ENCODE results near the gene LTO1. TPM values are rescaled to one million over a fixed set of nuclear protein-coding genes. Genes with fewer than 3 reads are reported as not detected.

The LTO1 gene
- total and polyA plus RNA-seq, 10 of the 15 experiments (the other 5 are each of a cell fraction or from before 2014, with no cell fraction given), result 2.6 to 27.5 (median 14.4) TPM

DNA sequence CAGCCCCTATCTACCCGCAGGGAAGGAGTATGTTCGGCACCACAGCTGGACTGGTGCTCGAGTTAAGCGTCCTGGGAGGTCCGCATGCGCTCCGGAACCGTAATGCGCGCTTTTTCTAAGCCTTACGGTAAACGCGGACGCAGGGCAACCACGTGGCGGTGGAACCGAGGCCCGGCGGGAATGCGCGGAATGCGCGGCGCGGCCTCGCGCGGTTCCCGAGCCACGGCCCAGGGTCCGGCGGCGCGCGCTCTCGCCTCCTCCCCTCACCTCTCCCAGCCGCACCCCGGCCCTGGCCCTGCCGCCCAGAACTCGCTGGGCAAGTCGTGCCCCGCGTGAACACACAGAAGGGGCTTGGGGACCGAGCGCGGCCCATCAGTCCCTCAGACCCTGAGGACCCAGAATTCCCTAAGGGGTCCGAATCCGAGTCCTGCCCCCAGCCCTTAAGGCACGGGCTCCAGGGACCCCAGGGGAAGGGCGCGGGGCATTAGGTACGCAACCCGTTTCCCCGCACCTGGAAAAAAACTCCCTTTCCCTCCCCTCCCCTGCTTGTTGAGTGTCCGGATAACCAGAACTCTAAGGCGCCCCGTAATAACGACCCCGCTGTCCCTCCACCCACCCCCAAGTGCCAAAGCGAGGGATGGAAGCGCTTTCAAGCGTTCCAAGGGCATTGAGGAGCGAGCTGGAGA lies 38.5 kb downstream of the LTO1 start:
- in situ Hi-C loops (cut with MboI), result no loop called here
- no peaks in the 10 kb centered on the region for H3K79me2 ChIP-seq (ENCODE audit: control insufficient read depth, insufficient read depth, low read length)
- RAD21 ChIA-PET (ENCODE audit: unreplicated experiment), result no interaction called here
- DNase-seq (ENCODE audit: low read depth, low spot score) (no peak), ATAC-seq (no peak), FAIRE-seq (no peak)
- CTCF ChIA-PET, result no interaction called here
- intact Hi-C loops (cut with micrococcal nuclease; ENCODE audit: unreplicated experiment), result no loop called here
- H2AFZ ChIP-seq (ENCODE audit: control insufficient read depth, low read depth, low read length), result no peak overlapping the region
- no peak for TF ChIP-seq E4F1 (IDR thresholded peaks at IDR 0.05; ENCODE audit: borderline replicate concordance, partially characterized antibody)
- no peak for TF ChIP-seq IKZF1 (conservative IDR thresholded peaks at IDR 0.05)
- TF ChIP-seq STAT3 (IDR thresholded peaks at IDR 0.05; ENCODE audit: low read depth, low read length), result no peak
- TF ChIP-seq ZNF217 (IDR thresholded peaks at IDR 0.05), result no peak
- TF ChIP-seq MEF2A (IDR thresholded peaks at IDR 0.05; ENCODE audit: insufficient read depth, low read depth, low read length), result no peak
- BruUV-seq (replicated peaks), result no TSS peak
- no peak overlapping the region for H3K9ac ChIP-seq (ENCODE audit: control insufficient read depth, insufficient read depth, low read length)
- peaks cover 21% of the 10 kb centered on the region for H3K4me1 ChIP-seq (ENCODE audit: control insufficient read depth, insufficient read depth, low read length)
- POLR2A ChIA-PET, result no interaction called here
- no peak overlapping the region for H3K27ac ChIP-seq (ENCODE audit: control insufficient read depth, insufficient read depth)
- H3K27me3 ChIP-seq (replicated peaks in 1 of 2; ENCODE audit: control insufficient read depth in 2 of 2, insufficient read depth in 2 of 2, low read length in 1 of 2), result peaks cover 21 to 40% of the 10 kb centered on the region in 2 experiments
- no peaks in the 10 kb centered on the region for H4K20me1 ChIP-seq (ENCODE audit: control insufficient read depth, insufficient read depth)
- no peak overlapping the region for H3K4me3 ChIP-seq
- H3K9me3 ChIP-seq (replicated peaks; ENCODE audit: control insufficient read depth, insufficient read depth, low read length), result no peaks in the 10 kb centered on the region
- SMC1A ChIA-PET (ENCODE audit: uncharacterized antibody, unreplicated experiment), result no interaction called here
- no peaks in the 10 kb centered on the region; a peak in 1 of 4 replicates for H3K36me3 ChIP-seq (ENCODE audit: control insufficient read depth in 2 of 2, insufficient read depth in 2 of 2, low read length in 1 of 2)
- WGBS (ENCODE audit: insufficient coverage, insufficient replicate concordance, low lambda C conversion rate, missing lambda C conversion rate), result 46% methylated on average over 28 of the region's 63 CpGs
- H3K4me2 ChIP-seq (ENCODE audit: control insufficient read depth, insufficient read depth), result no peak overlapping the region
